AG08396 (cell line): ENCODE measurements around the gene FAM185A.
"Not testable (repeated sequence)": the region's sequence is repeated elsewhere in the genome, so short reads cannot be mapped to it uniquely, and the experiment has no call there.

ENCODE experiments used
- DNase-seq: peaks from one replicate; pipeline ENCODE4 v3.0.0; 2012; ENCODE audit warnings: low spot score, mixed read lengths

The FAM185A gene

DNA sequence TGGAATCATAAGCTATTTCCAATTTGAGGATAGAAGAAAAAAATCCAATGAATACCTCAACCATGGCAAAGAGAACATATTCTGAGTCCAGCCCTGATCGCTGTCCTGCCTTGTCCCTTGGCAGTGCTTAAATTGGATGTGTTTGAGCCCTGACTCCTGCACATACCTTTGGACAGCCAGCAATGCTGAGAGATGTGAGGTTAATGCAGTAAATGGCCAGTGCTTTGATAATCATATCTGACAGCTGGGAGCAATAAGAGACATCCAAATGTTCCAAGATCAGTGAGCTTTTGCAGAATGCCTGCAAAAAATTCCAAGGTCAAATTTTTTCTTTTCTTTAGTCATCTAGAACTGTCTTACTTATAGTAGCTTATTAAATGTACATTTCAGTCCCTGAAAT is 83.9 kb downstream of the FAM185A start:
- no peak for DNase-seq

DNA sequence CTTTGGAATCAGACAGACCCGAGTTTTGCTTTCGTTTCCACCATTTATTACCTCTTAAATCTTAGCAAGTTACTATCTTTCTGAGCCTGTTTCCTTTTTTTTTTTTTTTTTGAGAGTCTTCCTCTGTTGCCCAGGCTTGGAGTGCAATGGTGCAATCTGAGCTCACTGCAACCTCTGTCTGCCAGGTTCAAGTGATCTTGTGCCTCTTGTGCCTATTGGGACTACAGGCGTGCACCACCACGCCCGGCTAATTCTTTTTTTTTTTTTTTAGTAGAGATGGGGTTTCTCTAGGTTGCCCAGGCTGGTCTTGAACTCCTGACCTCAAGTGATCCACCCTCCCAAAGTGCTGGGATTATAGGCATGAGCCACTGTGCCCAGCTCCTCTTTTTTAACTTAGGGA is 84.5 kb downstream of the FAM185A start:
- DNase-seq = no peak

DNA sequence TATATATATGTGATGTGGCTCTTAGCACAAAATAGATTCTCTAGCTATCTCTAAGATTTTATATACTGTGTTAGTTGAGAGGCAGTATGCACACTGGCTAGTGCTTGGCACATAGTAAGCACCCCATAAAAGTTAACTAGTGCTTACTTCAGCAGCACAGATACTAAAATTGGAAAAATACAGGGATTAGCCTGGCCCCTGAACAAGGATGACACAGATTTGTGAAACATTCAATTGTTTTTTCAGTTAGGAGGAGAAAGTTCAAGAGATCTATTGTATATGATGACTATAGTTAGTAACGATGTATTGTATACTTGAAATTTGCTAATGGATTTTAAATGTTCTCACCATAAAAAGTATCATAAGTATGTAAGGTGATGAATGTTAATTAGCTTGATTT is 85.7 kb downstream of the FAM185A start:
- DNase-seq = no peak

DNA sequence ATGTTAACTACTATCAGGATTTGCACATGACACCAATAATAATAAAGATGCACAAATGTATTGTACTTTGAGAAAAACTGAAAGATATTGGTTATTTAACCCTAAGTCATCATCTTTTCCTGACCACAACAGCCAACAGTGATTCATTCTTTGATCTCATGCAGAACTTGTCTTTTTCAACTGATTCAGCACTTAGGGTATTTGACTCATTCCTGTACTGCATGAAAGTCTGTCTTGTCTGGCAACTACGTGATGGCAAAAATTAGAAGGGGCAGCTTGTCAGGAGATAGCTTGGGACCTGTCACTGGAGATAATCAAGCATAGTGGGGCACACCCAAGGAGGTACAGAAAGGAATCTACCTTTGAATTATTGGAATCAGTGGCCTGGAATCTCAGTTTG is 86.2 kb downstream of the FAM185A start:
- peak; percentile 28 for DNase-seq

DNA sequence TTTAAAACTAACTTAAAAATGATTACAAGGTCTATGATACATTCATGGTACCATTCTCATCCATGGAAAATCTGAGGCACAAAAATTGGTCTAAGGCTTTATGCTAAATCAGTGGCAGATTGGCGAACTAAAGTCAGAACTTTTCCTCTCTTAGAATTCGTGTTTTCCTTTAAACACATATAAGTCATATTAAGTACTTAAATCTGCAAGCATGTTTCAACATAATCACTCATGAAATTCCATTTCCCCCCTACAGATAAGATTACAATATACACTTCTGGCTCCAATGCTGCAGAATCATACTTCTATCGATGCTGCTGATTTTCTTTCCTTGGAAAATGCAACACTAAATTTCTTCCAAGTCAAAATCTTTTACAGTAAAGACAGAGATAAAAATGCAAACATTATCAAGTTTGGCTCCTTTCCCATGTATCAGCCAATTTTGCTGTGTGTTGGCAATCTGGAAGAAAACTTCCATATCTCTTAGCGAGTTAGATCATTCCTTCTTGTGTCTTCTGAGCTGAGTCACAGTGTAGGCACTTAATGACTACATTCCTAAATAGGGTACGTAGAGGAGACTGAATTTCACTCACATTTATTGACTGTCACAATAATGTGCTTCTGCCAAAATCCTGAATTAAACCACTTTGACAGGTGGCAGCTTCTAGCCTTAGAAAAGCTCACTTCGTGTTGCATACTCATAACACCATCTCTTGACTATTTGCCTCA is 87.6 kb downstream of the FAM185A start:
- DNase-seq = peak; percentile 34

DNA sequence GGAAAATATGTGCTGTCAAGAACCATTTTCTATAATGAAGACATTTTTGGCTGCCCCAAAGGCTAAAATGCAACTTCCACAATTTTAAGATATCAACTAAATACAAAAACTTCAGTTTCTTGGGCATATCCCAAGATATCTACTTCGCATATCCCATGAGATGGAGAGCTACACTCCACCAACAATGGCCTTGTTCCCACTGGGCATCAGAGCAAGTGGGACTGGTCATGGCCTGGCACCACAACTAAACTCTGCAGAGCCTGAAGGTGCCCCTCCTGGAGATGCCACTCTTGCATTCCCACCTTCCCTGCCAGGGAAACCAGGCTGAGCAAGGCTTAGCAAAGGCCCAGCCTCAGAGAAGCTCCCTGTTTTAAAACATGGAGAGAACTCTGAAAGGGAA is 88.2 kb downstream of the FAM185A start:
- DNase-seq = no peak

DNA sequence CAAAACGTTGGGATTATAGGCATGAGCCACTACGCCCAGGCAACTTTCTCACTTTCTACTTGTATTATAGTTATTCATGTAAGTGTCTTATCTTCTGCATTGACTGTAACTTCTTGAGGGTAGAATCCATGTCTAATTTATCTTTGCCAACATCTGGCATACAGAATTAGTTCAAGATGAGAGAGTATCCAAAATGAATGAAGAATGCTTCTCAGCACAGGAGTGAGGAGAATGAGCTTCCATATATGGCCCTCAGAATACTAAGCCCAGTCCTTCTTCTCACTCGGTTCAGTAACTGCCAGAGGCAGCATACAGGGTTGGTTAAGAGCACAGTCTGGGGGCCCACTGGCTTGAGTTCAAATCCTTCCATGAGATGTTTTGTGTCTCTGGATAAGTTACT is 89.0 kb downstream of the FAM185A start:
- DNase-seq = no peak

DNA sequence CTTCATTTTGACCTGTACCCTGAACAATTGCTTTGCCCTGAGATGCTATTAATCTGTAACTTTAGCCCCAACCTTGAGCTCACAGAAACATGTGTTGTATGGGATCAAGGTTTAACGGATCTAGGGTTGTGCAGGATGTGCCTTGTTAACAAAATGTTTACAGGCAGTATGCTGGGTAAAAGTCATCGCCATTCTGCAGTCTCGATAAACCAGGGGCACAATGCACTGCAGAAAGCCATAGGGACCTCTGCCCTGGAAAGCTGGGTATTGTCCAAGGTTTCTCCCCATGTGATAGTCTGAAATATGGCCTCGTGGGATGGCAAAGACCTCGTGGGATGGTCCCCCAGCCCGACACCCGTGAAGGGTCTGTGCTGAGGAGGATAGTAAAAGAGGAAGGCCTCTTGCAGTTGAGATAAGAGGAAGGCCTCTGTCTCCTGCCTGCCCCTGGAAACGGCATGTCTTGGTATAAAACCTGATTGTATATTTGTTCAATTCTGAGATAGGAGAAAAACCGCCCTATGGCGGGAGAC is 89.8 kb downstream of the FAM185A start:
- not testable (repeated sequence) for DNase-seq

DNA sequence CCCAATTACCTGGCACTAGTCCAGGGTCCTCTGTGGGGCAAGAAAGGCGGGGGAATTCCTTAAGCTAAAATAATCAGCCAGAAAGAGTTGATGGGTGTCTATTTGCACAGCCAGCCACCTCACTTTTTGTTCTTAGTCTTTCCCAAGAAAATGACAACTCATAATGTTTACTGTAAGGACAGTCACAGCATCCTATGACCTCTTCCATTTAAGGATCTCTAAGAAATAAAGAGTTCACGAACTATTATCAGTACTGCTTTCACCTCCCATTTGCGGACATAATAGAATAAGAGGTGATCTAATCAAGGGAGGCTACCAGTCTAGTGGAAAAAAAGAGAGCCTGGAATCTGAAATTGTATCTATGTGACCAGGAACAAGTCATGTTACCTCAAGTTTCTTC is 91.6 kb downstream of the FAM185A start:
- DNase-seq = no peak

DNA sequence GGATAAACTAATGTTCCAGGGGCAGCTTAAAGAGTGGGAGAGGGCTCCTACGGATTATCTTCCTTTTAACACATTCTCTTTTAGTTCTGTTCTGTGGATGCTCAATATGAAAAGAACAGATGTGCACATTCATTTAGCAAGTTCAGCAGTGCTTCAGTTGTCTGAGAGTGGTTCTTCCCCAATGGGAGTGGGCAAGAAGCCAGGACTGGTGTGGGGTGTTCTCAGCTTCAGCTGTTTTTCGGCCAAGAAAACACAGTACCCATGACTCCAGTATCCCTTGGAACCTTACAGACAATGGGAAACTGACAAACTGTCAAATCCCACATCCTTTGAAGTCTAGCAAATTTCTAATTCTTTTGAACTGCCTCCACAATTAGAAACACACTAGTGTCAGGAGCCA is 92.5 kb downstream of the FAM185A start:
- no peak for DNase-seq

DNA sequence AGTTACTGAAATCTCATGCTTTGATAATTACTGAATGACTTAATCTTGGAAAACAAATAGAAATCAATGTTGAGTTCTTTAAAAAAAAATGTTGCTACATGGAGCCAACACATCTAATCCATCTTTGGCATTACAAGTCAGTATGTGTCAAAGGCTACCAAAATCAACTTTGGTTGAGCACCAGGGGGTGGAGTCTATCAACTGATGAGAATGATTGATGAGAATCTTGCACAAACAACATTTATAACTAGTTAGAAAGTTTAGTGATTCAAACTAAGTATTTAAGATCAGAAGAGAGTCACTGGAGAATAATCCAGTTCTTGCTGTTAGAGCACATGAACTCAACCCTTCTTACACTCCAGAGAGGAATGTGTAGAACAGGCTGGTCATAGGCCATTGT is 93.5 kb downstream of the FAM185A start:
- no peak for DNase-seq

DNA sequence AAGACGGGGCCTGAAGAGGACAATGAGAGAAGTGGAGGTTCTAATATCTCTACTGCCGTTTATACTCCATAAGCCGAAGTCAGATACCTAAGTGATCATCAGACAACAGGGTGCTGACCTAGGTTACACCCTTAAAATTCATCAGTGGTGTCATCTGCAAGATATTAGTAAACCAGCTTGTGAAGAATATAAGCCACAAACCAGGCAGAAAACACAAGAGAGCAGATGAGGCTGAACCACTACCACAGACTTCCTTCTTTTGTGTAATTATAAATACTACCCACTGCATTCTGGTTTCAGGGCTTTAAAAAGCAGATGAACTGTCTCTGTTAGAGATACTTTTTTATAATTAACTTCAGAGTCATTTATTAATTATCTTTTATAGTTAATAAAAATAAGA is 95.1 kb downstream of the FAM185A start:
- no peak for DNase-seq

DNA sequence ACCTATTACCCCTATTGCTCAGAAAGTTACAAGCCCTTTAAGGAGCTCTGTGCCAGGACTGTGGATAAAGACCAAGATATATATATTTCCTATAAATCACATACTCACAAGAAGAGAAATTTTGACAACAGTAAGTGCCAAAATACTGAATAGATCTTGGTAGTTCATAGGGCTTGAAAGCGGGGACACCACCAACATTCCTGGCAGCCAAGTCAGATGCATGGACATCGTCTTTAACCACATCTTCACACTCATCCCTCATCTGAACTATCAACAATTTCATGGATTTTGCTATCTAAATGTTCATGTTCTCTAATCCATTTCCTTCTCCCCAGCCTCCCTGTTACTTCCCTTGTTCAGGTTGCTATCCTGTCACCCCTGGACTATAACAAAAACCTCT is 96.5 kb downstream of the FAM185A start:
- no peak for DNase-seq

DNA sequence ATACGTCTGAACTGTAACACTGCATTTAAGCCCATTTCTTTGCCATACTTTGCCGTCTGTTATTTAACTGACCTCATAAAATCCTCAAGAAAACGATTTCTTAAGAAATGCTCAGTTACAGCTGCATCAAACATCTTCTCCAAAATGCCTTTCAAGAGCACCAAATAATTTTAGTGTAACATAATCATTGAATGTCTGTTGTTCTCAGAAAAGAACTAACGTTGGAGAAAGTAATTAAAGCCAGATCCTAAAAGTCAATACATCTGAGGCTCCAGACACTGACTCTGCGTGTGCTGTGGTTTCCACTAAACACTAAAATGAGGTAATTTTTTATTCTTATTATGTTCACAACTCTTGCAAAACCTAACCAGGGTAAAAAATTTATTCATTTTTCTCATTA is 100.3 kb downstream of the FAM185A start:
- DNase-seq = no peak

DNA sequence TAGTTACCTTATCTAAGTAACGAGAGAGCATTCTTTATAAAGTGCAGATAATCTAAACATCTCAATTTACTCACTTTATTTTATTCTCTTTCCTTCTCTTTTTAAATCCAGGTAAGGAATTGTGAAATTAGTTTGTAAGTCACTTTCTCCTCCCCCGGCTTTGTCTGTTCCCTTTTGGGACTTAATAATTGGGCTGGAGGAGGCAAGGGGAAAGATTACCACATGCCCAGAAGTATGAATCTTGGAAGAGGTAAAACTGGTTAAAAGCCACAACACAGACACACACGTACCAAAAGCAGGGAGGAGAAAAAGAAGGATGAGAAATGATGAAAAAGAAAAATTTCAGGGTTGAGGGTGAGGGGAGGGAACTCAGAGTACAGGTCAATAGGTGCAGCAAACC is 100.7 kb downstream of the FAM185A start:
- DNase-seq = no peak

DNA sequence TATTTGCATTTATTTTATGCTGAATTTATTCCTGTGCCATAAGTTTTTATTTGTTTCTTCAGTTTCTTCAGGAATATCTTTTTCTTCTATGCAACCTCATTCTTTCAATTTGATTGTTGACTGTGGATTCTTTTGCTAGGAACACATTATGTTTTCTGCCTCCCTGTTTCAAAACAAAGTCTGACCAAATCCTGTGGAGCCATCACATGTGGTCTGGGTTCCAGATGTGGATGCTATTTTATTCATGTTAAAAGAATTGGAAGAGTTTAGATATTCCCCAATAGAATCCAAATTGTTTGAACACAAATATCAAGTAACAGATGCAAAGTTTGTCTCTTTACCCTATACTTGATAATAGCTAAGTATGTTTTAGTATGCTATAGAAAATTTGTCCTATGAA is 107.2 kb downstream of the FAM185A start:
- no peak for DNase-seq
